HG03378 (cell line): Measurements from ENCODE around the gene PNPLA1.

Experiments used
- ATAC-seq: cut with Tn5 transposase; IDR thresholded peaks from one replicate; pipeline ENCODE4 v1.9.1; 2021; ENCODE audit warnings: mild to moderate bottlenecking, moderate library complexity; ENCODE audit not compliant: unreplicated experiment

The PNPLA1 gene

DNA sequence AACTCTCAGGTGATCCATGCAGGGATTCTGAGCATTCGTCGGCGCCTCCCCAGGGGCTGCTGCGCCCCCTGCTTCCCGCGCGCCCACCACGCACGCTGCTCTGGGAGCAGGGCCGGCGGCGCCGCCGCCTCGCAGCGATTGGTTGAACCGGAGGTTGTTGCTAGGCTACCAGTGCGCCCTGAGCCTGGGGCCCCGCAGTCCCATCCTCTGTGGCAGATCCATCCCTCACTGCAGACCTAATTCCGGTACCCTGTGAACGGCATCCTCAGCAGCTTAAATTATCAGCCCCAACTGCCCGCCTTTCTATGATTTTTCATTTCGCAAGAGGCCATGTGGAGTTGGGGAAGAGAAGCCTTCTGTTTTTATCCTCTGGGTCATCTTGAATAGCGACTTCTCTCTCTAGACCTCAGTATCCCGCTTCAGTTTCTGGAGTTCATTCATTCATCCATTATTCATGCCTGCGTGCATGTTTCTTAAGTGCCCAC lies 15.4 kb downstream of the PNPLA1 start:
- no peak for ATAC-seq

DNA sequence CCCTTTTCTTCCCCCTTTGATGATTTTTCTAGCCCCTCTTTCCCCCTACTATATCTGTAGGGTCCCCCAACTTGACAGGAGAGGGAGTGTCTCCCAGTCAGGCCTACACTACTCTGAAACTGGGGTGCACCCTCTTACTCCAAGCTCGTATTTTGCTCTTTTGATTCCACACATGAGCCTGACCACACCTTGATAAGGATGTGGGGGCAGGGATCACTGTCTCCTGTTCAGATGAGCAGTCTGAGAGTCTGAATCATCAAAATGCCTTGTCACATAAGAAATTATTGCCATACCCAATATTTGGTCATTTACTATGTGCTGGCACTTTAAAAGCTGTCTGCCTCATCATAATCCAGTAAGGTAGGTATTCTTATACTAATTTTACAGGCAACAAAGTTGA lies 15.9 kb downstream of the PNPLA1 start:
- no peak for ATAC-seq

- no peak for ATAC-seq
These were observed 17.0 kb downstream of the PNPLA1 start for GRCh38 chr6:36286858-36287257.

GRCh38 chr6:36289281-36289878 lies 19.5 kb downstream of the PNPLA1 start:
- no peak for ATAC-seq

GRCh38 chr6:36290668-36291620 lies 21.1 kb downstream of the PNPLA1 start:
- no peak for ATAC-seq

DNA sequence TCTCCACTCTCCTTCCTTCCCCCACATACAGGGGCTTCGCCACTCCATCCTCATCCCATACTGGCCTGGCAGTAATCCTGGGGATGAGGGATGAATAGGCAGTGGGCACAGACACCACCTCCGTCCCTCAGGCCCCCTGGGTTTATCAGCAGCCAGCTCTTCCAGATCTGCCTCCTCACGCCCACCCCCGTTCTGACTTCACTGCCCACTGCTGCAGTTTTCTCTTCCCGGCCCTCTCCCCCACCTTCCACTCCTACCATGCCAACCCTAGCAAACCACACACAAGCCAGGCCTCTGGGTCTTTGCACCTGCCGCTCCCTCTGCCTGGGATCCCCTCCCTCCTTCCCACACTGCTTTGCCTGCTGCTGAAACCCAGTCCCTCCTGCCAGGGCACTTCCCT lies 22.3 kb downstream of the PNPLA1 start:
- no peak for ATAC-seq

DNA sequence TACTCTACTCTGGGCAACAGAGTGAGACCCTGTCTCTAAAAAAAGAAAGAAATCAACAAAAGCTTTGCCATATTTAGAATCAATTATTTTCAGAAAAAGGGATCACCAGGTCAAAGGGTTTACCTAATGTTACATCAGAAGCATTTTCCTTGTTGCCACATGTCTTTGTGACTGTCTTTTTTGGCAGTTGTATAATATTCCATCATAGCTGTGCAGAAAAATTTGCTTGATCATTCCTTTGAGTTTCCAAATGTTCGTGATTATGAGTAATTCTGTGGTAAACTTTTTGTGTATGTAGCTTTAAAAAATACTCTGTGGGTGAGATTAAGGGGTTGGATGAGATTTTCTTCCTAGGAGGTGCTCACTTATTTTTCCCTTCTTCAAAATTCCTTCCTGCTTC lies 26.4 kb downstream of the PNPLA1 start:
- ATAC-seq = no peak

- no peak for ATAC-seq
These were observed 27.2 kb downstream of the PNPLA1 start for GRCh38 chr6:36297051-36297450.

DNA sequence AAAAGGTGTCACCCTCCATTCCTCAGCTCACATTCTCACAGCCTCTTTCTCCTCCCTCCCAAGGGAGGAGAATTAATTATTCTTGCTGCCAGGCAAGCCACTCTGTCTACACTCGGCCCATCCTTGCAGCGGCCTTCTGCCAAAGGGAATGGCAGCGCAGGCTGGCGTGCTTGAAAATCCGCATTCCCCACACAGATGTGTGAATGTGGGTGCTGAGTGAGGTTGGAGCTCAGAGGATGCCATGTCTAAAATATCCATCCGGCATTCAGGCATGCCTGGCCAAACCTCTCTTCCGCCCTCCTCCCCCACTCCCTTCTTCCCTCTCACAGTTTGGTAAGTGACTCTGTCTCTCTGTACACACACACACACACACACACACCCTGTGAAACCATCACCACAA lies 27.7 kb downstream of the PNPLA1 start:
- no peak for ATAC-seq

DNA sequence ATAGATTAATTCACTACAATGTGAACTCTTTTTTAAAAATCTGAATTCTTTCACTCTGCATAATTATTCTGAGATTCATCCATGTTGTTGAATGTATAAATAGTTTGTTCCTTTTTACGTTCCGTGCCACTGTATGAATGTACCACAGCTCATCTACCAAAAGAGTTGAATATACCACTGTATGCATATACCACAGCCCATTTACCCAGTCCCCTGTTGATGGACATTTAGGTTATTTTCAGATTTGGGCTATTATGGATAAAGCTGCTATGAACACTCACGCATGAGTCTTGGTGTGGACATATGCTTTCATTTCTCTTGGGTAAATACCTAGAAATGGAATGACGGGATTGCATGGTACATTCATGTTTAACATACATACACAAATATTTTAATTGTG lies 28.2 kb downstream of the PNPLA1 start:
- ATAC-seq = no peak

- no peak for ATAC-seq
These were observed 31.3 kb downstream of the PNPLA1 start for GRCh38 chr6:36301085-36301658.

DNA sequence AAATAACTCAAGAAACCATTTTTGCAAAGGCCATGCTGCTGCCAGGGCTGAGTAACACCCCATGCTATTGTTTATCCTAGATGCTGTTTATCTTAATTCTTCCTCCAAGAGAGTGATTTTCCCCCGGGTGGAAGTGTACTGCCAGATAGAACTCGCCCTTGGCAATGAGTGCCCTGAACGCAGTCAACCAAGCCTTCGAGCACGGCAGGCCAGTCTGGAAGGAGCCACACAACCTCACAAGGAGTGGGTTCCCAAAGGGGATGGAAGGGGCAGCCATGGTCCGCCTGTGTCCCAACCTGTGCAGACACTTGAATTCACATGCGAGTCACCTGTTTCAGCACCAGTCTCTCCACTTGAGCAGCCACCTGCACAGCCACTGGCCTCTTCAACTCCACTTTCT lies 31.9 kb downstream of the PNPLA1 start:
- ATAC-seq = no peak

GRCh38 chr6:36302227-36302976 lies 32.5 kb downstream of the PNPLA1 start:
- no peak for ATAC-seq

DNA sequence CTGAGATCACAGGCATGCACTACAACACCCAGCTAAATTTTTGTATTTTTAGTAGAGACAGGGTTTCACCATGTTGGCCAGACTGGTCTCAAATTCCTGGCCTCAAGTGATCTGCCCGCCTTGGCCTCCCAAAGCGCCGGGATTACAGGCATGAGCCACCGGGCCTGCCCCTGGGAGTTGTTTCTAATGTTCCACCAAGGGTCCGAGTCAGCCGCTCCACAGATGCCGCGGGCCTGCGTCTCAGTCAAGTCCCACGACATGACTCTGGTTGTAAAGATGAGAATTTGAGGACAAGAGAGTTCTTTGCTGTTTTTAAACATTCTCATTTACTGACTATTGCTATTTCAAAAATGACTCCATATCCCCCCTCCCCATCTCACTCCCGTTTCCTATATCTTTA lies 36.0 kb downstream of the PNPLA1 start:
- no peak for ATAC-seq

DNA sequence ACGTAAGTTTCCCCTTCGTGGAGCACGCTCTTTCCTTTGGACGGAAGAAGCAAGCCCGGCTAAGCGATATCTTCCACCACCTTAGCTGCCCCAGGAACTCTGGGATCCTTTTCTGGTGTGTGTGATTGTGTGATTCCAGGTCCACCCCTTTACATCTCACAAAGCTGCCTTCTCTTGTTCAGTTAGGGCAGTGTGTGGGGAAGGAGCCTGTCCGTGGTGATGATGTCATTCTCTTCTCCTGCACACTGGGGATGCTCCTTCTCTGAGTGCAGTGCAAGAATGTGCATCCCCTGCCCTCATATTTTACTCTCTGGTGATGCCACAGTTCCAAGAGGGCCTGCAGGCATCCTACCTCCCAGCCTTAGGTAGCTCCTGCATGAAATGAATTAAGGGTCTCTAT lies 36.5 kb downstream of the PNPLA1 start:
- ATAC-seq = no peak

- ATAC-seq = no peak
These were observed 38.7 kb downstream of the PNPLA1 start for GRCh38 chr6:36308514-36308913.

GRCh38 chr6:36309203-36309602 lies 39.3 kb downstream of the PNPLA1 start:
- ATAC-seq = no peak

GRCh38 chr6:36309900-36310299 lies 40.0 kb downstream of the PNPLA1 start:
- ATAC-seq = no peak

DNA sequence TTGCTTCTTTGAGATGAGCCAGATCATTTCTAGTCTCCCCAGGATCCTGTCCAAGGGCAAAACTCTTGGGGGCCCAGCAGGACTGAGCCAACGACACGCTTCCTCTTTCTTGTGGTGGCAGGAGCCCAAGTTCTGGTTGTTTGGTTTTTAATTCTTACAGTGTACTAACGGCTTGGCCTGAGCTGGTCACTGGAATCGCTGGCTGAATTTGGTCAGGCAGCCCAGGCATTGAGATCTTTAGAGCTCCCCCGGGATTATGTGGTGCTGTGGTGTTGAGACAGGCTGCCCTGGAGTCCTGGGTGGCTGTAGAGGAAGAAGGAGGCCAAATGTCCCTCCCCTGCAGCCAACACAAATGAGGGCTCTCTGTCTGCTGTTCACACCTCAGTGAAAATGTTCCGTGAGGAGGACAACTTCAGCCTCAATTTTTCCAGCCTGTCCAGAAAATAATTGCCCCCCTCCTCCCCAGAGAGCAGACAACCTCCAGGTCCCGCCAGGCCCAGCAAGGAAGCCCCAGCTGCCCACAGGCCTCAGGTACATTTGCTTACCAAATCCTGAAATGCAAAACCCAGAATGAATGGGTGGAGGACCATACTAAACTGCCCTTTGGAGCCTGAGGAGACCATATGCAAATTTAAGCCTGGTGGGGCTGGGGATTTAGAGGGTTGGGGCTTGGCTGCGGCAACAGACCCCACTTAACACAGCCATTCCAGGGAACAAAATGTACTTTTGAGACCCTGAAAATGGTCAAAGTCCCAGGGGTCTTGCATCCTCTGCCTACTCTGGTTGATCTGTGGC lies 43.2 kb downstream of the PNPLA1 start:
- ATAC-seq = no peak

DNA sequence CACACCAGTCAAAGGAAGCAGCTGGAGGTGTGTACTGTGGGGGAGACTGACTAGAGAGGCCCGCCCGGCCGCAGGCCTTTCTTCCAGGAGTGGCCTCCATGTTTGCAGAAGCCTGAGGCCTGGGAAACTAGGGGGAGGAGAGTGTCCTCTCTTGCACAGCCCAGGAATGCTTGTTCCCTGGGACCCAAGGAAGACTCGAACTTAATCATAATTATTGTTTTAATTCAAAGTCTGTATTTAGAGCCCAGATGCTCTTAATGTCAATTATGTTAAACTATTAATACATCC lies 43.7 kb downstream of the PNPLA1 start:
- ATAC-seq = no peak
